Measurements from ENCODE around the gene ARHGAP25. TPM values are rescaled to one million over a fixed set of nuclear protein-coding genes. Genes with fewer than 3 reads are reported as not detected.

ARHGAP25 gene
- 1.1 and 2.4 TPM in 2 replicates for total RNA-seq (ENCODE audit: low replicate concordance)
- long read RNA-seq, partial matches to known transcripts, result 3 of 19 reads
- long read RNA-seq, other reads (novel, unspliced or antisense), result 13 of 19 reads

GRCh38 chr2:68734688-68735525 is at the start of gene ARHGAP25:
ARHGAP25 (plus strand) TSS chr2:68734811; CDS start chr2:68735200, 389 bp downstream.
- Mint-ChIP-seq H3K4me3 (no peak within 1 kb of the TSS), H3K4me1 (ENCODE audit: unreplicated experiment) (peaks cover 20% of the 10 kb centered on the region), H3K27me3 (peaks cover 5% of the 10 kb centered on the region), H3K9me3 (no peaks in the 10 kb centered on the region), H3K36me3 (no peaks in the 10 kb centered on the region), H3K27ac (no peak within 1 kb of the TSS)
- no peak for TF ChIP-seq CTCF (conservative IDR thresholded peaks at IDR 0.05)
- DNase-seq (ENCODE audit: extremely low spot score, unreplicated experiment), result no peak

- no peak overlapping the region for H3K27ac Mint-ChIP-seq
- H3K4me3 Mint-ChIP-seq, result no peak overlapping the region
- peaks cover under 1% of the 10 kb centered on the region for H3K9me3 Mint-ChIP-seq
- no peak for TF ChIP-seq CTCF (conservative IDR thresholded peaks at IDR 0.05)
- DNase-seq (ENCODE audit: extremely low spot score, unreplicated experiment), result no peak
- no peaks in the 10 kb centered on the region for H3K36me3 Mint-ChIP-seq
- peaks cover 6% of the 10 kb centered on the region for H3K4me1 Mint-ChIP-seq (ENCODE audit: unreplicated experiment)
- H3K27me3 Mint-ChIP-seq, result no peaks in the 10 kb centered on the region
Measured at GRCh38 chr2:68686178-68686577, 48.4 kb upstream of the ARHGAP25 start.

GRCh38 chr2:68687018-68687417 is 47.6 kb upstream of the ARHGAP25 start:
- Mint-ChIP-seq H3K4me1 (ENCODE audit: unreplicated experiment) (peaks cover 6% of the 10 kb centered on the region), H3K9me3 (no peaks in the 10 kb centered on the region), H3K27ac (no peak overlapping the region), H3K36me3 (no peaks in the 10 kb centered on the region), H3K27me3 (no peaks in the 10 kb centered on the region), H3K4me3 (no peak overlapping the region)
- no peak for TF ChIP-seq CTCF (conservative IDR thresholded peaks at IDR 0.05)
- no peak for DNase-seq (ENCODE audit: extremely low spot score, unreplicated experiment)

- H3K36me3 Mint-ChIP-seq, result no peaks in the 10 kb centered on the region
- no peak for TF ChIP-seq CTCF (conservative IDR thresholded peaks at IDR 0.05)
- no peak overlapping the region for H3K27ac Mint-ChIP-seq
- H3K9me3 Mint-ChIP-seq, result no peaks in the 10 kb centered on the region
- no peak overlapping the region for H3K4me3 Mint-ChIP-seq
- DNase-seq (ENCODE audit: extremely low spot score, unreplicated experiment), result no peak
- peaks cover 13% of the 10 kb centered on the region for H3K4me1 Mint-ChIP-seq (ENCODE audit: unreplicated experiment)
- no peaks in the 10 kb centered on the region for H3K27me3 Mint-ChIP-seq
Measured at GRCh38 chr2:68689553-68690537, 44.8 kb upstream of the ARHGAP25 start.

GRCh38 chr2:68690851-68691250 is 43.8 kb upstream of the ARHGAP25 start:
- no peak overlapping the region for H3K4me3 Mint-ChIP-seq
- peaks cover 13% of the 10 kb centered on the region for H3K4me1 Mint-ChIP-seq (ENCODE audit: unreplicated experiment)
- no peaks in the 10 kb centered on the region for H3K9me3 Mint-ChIP-seq
- no peak for TF ChIP-seq CTCF (conservative IDR thresholded peaks at IDR 0.05)
- H3K36me3 Mint-ChIP-seq, result no peaks in the 10 kb centered on the region
- H3K27ac Mint-ChIP-seq, result no peak overlapping the region
- H3K27me3 Mint-ChIP-seq, result no peaks in the 10 kb centered on the region
- no peak for DNase-seq (ENCODE audit: extremely low spot score, unreplicated experiment)
